PC-9 (cell line): ENCODE measurements around the gene FFAR3. TPM values are rescaled to one million over a fixed set of nuclear protein-coding genes. Genes with fewer than 3 reads are reported as not detected.

ENCODE experiments used
- BruUV-seq: library from RNA; stranded (reverse); fragments of 400-500 nt; replicated peaks from 2 replicates; lab custom pipeline; 2021; lab: Mats Ljungman, UMichigan
- CTCF ChIA-PET: fragments of 300-600 bp; sonication (Branson Sonifier 250); formaldehyde crosslinking; loops from one replicate; lab custom pipeline; 2022; ENCODE audit warnings: antibody characterized with exemption; lab: Charles Lee
- POLR2A ChIA-PET: fragments of 300-600 bp; sonication (Branson Sonifier 250); formaldehyde crosslinking; loops from one replicate; lab custom pipeline; 2022; ENCODE audit warnings: antibody characterized with exemption; ENCODE audit not compliant: unreplicated experiment; lab: Charles Lee
- DNase-seq, 2 experiments: peaks; one replicate each; pipeline versions ENCODE4 v3.0.0 to v3.0.0-alpha.2; 2015 to 2022; ENCODE audit warnings: mixed read lengths in 1 of 2
- H2AFZ ChIP-seq: fragments of 200-600 bp; sonication (generic); 2 replicates; pipeline ENCODE4 v1.8.1; 2017; ENCODE audit warnings: antibody characterized with exemption
- H3F3A ChIP-seq: fragments of 200-600 bp; sonication (generic); 2 replicates; pipeline ENCODE4 v1.8.1; 2017; ENCODE audit warnings: antibody characterized with exemption, mild to moderate bottlenecking, low read depth; ENCODE audit not compliant: insufficient read depth
- H3K27ac ChIP-seq: fragments of 200-600 bp; sonication (generic); 2 replicates; pipeline ENCODE4 v1.6.1; 2016; ENCODE audit warnings: mixed run types
- H3K27me3 ChIP-seq: fragments of 200-600 bp; sonication (generic); 2 replicates; pipeline ENCODE4 v1.6.1; 2016; ENCODE audit warnings: low read depth, mixed run types; ENCODE audit not compliant: insufficient read depth
- H3K36me3 ChIP-seq: fragments of 200-600 bp; sonication (generic); 2 replicates; pipeline ENCODE4 v1.6.1; 2016; ENCODE audit warnings: low read depth, mixed run types
- H3K4me1 ChIP-seq: fragments of 200-600 bp; sonication (generic); replicated peaks from 2 replicates; pipeline ENCODE4 v1.6.1; 2016; ENCODE audit warnings: mixed run types; ENCODE audit not compliant: insufficient read depth
- H3K4me2 ChIP-seq: fragments of 200-600 bp; sonication (generic); 2 replicates; pipeline ENCODE4 v1.6.1; 2017; ENCODE audit warnings: mixed run types
- H3K4me3 ChIP-seq: fragments of 200-600 bp; sonication (generic); 2 replicates; pipeline ENCODE4 v1.6.1; 2016; ENCODE audit warnings: mixed run types
- H3K79me2 ChIP-seq: fragments of 200-600 bp; sonication (generic); 2 replicates; pipeline ENCODE4 v1.6.1; 2017; ENCODE audit warnings: low read depth, mixed run types
- H3K9me2 ChIP-seq: fragments of 200-600 bp; sonication (generic); 2 replicates; pipeline ENCODE4 v1.8.1; 2017; ENCODE audit warnings: mild to moderate bottlenecking; ENCODE audit not compliant: insufficient read depth
- H3K9me3 ChIP-seq: fragments of 200-600 bp; sonication (generic); 2 replicates; pipeline ENCODE4 v1.8.1; 2016; ENCODE audit warnings: low read depth; ENCODE audit not compliant: insufficient read depth
- H4K20me1 ChIP-seq: fragments of 200-600 bp; sonication (generic); 2 replicates; pipeline ENCODE4 v1.8.1; 2017; ENCODE audit not compliant: insufficient read depth
- CTCF ChIP-seq: fragments of 200-600 bp; sonication (generic); conservative IDR thresholded peaks from 2 replicates; pipeline ENCODE4 v1.6.1; 2017; ENCODE audit warnings: mixed run types, antibody characterized with exemption, mild to moderate bottlenecking, moderate library complexity
- EZH2 ChIP-seq: fragments of 200-600 bp; sonication (generic); IDR thresholded peaks from 2 replicates; pipeline ENCODE4 v1.8.0; 2017; ENCODE audit warnings: antibody characterized with exemption, low read depth
- intact Hi-C: fragments of 100-400 bp; cut with micrococcal nuclease; formaldehyde crosslinking; loops from one replicate; pipeline ENCODE4 v1.10.0; 2022; ENCODE audit not compliant: unreplicated experiment
- total RNA-seq: library from RNA; stranded (reverse); gene quantifications from 2 replicates; pipeline ENCODE4 v1.2.3, GENCODE V29; 2021

The FFAR3 gene
- total RNA-seq, 1 experiment from 2014 or later: not detected

GRCh38 chr19:35318679-35319448 lies 39.4 kb upstream of the FFAR3 start:
- ChIA-PET CTCF (interaction anchor here (0.7 to 1.7 kb wide), 4 partner anchors 10 to 263 kb away, joined by 4 to 5 read pairs (median 4); no protein-coding TSS in a partner anchor), POLR2A (interaction anchor here (0.5 to 0.7 kb wide), 5 partner anchors 9 to 287 kb away, joined by 3 to 10 read pairs (median 5); partner anchors contain the start of gene FXYD7)
- Histone ChIP-seq H4K20me1 (no peaks in the 10 kb centered on the region), H3F3A (peaks cover 53% of the 10 kb centered on the region), H3K79me2 (peaks cover 20% of the 10 kb centered on the region), H3K27ac (peak overlapping the region; percentile 98), H2AFZ (no peak overlapping the region), H3K27me3 (no peaks in the 10 kb centered on the region), H3K4me3 (peak overlapping the region; percentile 11; the same call in 1 of the 2 replicates), H3K9me2 (no peaks in the 10 kb centered on the region), H3K4me2 (peak overlapping the region; percentile 72), H3K9me3 (no peaks in the 10 kb centered on the region), H3K36me3 (peaks cover 22% of the 10 kb centered on the region), H3K4me1 (peaks cover 63% of the 10 kb centered on the region)
- DNase-seq: peak; percentile 98 to 99
- no peak for TF ChIP-seq CTCF
- no peak for TF ChIP-seq EZH2
- BruUV-seq: TSS peak; percentile 85
- intact Hi-C loops: loop anchor here (1.0 to 10.0 kb wide), 4 partner anchors 10 to 616 kb away; partner anchors contain the start of genes KMT2B and LRFN3

- DNase-seq: no peak
- CTCF ChIA-PET: interaction anchor here (1.7 kb wide), 1 partner anchor 32 kb away, joined by 4 read pairs; no protein-coding TSS in a partner anchor
- Histone ChIP-seq H2AFZ (no peak overlapping the region), H3F3A (peaks cover 44% of the 10 kb centered on the region), H3K4me1 (peaks cover 59% of the 10 kb centered on the region), H3K9me2 (no peaks in the 10 kb centered on the region), H3K4me2 (peak overlapping the region; percentile 72), H3K36me3 (peaks cover 20% of the 10 kb centered on the region; the same call in 1 of the 2 replicates), H3K27me3 (no peaks in the 10 kb centered on the region), H3K4me3 (no peak overlapping the region), H3K79me2 (peaks cover 12% of the 10 kb centered on the region), H4K20me1 (no peaks in the 10 kb centered on the region), H3K27ac (peak overlapping the region; percentile 98), H3K9me3 (no peaks in the 10 kb centered on the region)
- intact Hi-C loops: no loop called here
- POLR2A ChIA-PET: interaction anchor here (0.5 to 0.7 kb wide), 2 partner anchors 313 to 425 kb away, joined by 3 to 4 read pairs; no protein-coding TSS in a partner anchor
- BruUV-seq: no TSS peak
- TF ChIP-seq CTCF (no peak), EZH2 (no peak)
Measured at GRCh38 chr19:35320065-35320713, 38.1 kb upstream of the FFAR3 start.

- Histone ChIP-seq H3K36me3 (peaks cover 20% of the 10 kb centered on the region; the same call in 1 of the 2 replicates), H3K79me2 (peaks cover 17% of the 10 kb centered on the region), H2AFZ (no peak overlapping the region), H3K4me2 (no peak overlapping the region), H3K9me2 (no peaks in the 10 kb centered on the region), H4K20me1 (no peaks in the 10 kb centered on the region), H3F3A (peaks cover 34% of the 10 kb centered on the region), H3K9me3 (no peaks in the 10 kb centered on the region), H3K27ac (no peak overlapping the region), H3K4me3 (no peak overlapping the region), H3K27me3 (no peaks in the 10 kb centered on the region), H3K4me1 (peaks cover 48% of the 10 kb centered on the region)
- CTCF ChIA-PET: no interaction called here
- BruUV-seq: no TSS peak
- intact Hi-C loops: no loop called here
- TF ChIP-seq EZH2: no peak
- no peak for TF ChIP-seq CTCF
- no peak for DNase-seq
- POLR2A ChIA-PET: no interaction called here
Measured at GRCh38 chr19:35321291-35321690, 37.0 kb upstream of the FFAR3 start.
